ENCODE measurements around the gene OR1M1.

OR1M1 gene

GRCh38 chr19:9075064-9075949 lies 11.6 kb upstream of the OR1M1 start:
- DNase-seq: peak; percentile 2

GRCh38 chr19:9076901-9077300 lies 10.0 kb upstream of the OR1M1 start:
- DNase-seq: no peak

- DNase-seq: no peak
Observed at GRCh38 chr19:9078651-9079050, 8.2 kb upstream of the OR1M1 start.

GRCh38 chr19:9107375-9107774 lies 20.5 kb downstream of the OR1M1 start, which contains the start of gene OR7G2:
Gene OR7G2 (minus strand): TSS chr19:9107475. CDS start chr19:9103243, 4,232 bp downstream.
- no peak for DNase-seq

- DNase-seq: no peak
Observed at GRCh38 chr19:9109959-9110358, 23.1 kb downstream of the OR1M1 start.

GRCh38 chr19:9115307-9115813 lies 28.5 kb downstream of the OR1M1 start, which contains the start of gene OR7G1:
Gene OR7G1 (minus strand): TSS chr19:9115763. CDS start chr19:9115763, 0 bp downstream.
- DNase-seq: no peak

GRCh38 chr19:9116547-9116946 lies 29.7 kb downstream of the OR1M1 start:
- DNase-seq: no peak

- DNase-seq: no peak
Observed at GRCh38 chr19:9126900-9127405, 40.1 kb downstream of the OR1M1 start, which contains the start of gene OR7G3. Gene OR7G3 (minus strand): TSS chr19:9126950. CDS start chr19:9126950, 0 bp downstream.

GRCh38 chr19:9128171-9128570 lies 41.3 kb downstream of the OR1M1 start:
- DNase-seq: no peak

GRCh38 chr19:9130965-9131364 lies 44.1 kb downstream of the OR1M1 start:
- DNase-seq: no peak

- no peak for DNase-seq
Observed at GRCh38 chr19:9132422-9132821, 45.6 kb downstream of the OR1M1 start.

GRCh38 chr19:9139609-9140158 lies 52.8 kb downstream of the OR1M1 start:
- no peak for DNase-seq

- DNase-seq: peak; percentile 93
Observed at GRCh38 chr19:9140159-9140874, 53.5 kb downstream of the OR1M1 start, which contains the start of gene ZNF317. Gene ZNF317 (plus strand): TSS chr19:9140397. CDS start chr19:9156017, 15,620 bp downstream.

GRCh38 chr19:9144920-9145319 lies 58.1 kb downstream of the OR1M1 start:
- DNase-seq: no peak

All from stimulated activated CD4-positive, alpha-beta T cell treated with anti-CD3 and anti-CD28 coated beads, Interleukin-15, amount 100 ng/mL, for 24 hours (primary cell).